NT2/D1 (cell line): ENCODE measurements around the gene HIRA.

Experiments
- DNase-seq: peaks from one replicate; pipeline ENCODE4 v3.0.0-alpha.2; 2011; ENCODE audit warnings: low read depth, low spot score
- H3K27me3 ChIP-seq: 2 replicates; pipeline ENCODE4 v1.6.0; 2011; ENCODE audit warnings: mild to moderate bottlenecking; ENCODE audit not compliant: insufficient read length, insufficient read depth
- H3K36me3 ChIP-seq: 2 replicates; pipeline ENCODE4 v1.6.1; 2011; ENCODE audit warnings: mild to moderate bottlenecking, low read length, mixed read lengths; ENCODE audit not compliant: insufficient read depth, insufficient read length
- H3K4me1 ChIP-seq: 2 replicates; pipeline ENCODE4 v1.5.1; 2011; ENCODE audit not compliant: insufficient read depth, insufficient read length
- H3K4me3 ChIP-seq: 2 replicates; pipeline ENCODE4 v1.5.1; 2011; ENCODE audit warnings: low read depth; ENCODE audit not compliant: insufficient read length
- H3K9ac ChIP-seq: 2 replicates; pipeline ENCODE4 v1.6.0; 2011; ENCODE audit warnings: low read depth; ENCODE audit not compliant: insufficient read length
- H3K9me3 ChIP-seq: 2 replicates; pipeline ENCODE4 v1.5.1; 2011; ENCODE audit warnings: mild to moderate bottlenecking, low read length; ENCODE audit not compliant: insufficient read depth
- SUZ12 ChIP-seq: IDR thresholded peaks from 2 replicates; pipeline ENCODE4 v1.6.1; 2011; ENCODE audit not compliant: insufficient read length, insufficient read depth; ENCODE audit errors: extremely low read depth
- YY1 ChIP-seq: IDR thresholded peaks from 2 replicates; pipeline ENCODE4 v1.6.1; 2011; ENCODE audit not compliant: insufficient read length, insufficient read depth
- ZNF274 ChIP-seq: IDR thresholded peaks from 2 replicates; pipeline ENCODE4 v1.6.1; 2011; ENCODE audit warnings: mild to moderate bottlenecking, low read depth, low read length

Gene HIRA

GRCh38 chr22:19387575-19387974, 44.0 kb downstream of the HIRA start:
- TF ChIP-seq ZNF274 (no peak), SUZ12 (no peak), YY1 (no peak)
- no peak overlapping the region for H3K4me3 ChIP-seq
- H3K27me3 ChIP-seq, result no peaks in the 10 kb centered on the region
- H3K9me3 ChIP-seq, result no peaks in the 10 kb centered on the region
- no peak for DNase-seq
- H3K36me3 ChIP-seq, result peaks cover 93% of the 10 kb centered on the region
- no peaks in the 10 kb centered on the region for H3K4me1 ChIP-seq
- no peak overlapping the region for H3K9ac ChIP-seq

DNA sequence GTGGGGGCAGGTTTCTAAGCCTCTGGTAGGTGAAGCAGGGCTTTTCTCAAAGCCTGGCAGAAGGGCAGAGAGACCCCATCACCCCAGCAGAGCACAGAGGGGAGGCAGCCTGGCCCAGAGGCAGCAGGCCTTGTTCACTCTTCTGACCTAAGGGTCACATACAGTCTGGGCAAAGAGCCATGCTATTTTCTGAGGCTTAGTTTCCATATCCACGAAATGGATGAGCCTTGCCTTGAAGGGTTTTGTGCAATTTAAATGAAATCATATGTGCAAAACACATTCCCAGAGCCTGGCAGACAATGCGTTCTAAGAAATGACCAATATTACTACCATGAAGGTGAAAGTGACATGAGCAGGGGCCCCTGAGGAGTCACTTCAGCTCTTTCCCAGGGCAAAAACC, 44.5 kb downstream of the HIRA start:
- TF ChIP-seq ZNF274, result no peak
- TF ChIP-seq SUZ12, result no peak
- no peak for TF ChIP-seq YY1
- H3K36me3 ChIP-seq, result peaks cover 93% of the 10 kb centered on the region
- H3K9me3 ChIP-seq, result no peaks in the 10 kb centered on the region

GRCh38 chr22:19386248-19386647, 45.3 kb downstream of the HIRA start:
- H3K9me3 ChIP-seq, result no peaks in the 10 kb centered on the region
- H3K36me3 ChIP-seq, result peaks cover 89% of the 10 kb centered on the region
- H3K27me3 ChIP-seq, result no peaks in the 10 kb centered on the region
- H3K4me1 ChIP-seq, result no peaks in the 10 kb centered on the region
- no peak for DNase-seq
- TF ChIP-seq YY1 (no peak), SUZ12 (no peak), ZNF274 (no peak)
- H3K9ac ChIP-seq, result no peak overlapping the region
- no peak overlapping the region for H3K4me3 ChIP-seq

More for the DNA sequence above, 44.5 kb downstream of the HIRA start:
- Histone ChIP-seq H3K27me3 (no peaks in the 10 kb centered on the region), H3K4me1 (no peaks in the 10 kb centered on the region), H3K9ac (no peak overlapping the region), H3K4me3 (no peak overlapping the region)
- no peak for DNase-seq

- no peak for DNase-seq
- Histone ChIP-seq H3K27me3 (no peaks in the 10 kb centered on the region), H3K36me3 (peaks cover 81% of the 10 kb centered on the region), H3K4me3 (no peak overlapping the region), H3K4me1 (no peaks in the 10 kb centered on the region), H3K9me3 (no peaks in the 10 kb centered on the region), H3K9ac (no peak overlapping the region)
- TF ChIP-seq YY1 (no peak), SUZ12 (no peak), ZNF274 (no peak)
Measured at GRCh38 chr22:19385221-19385906, 46.2 kb downstream of the HIRA start.

- Histone ChIP-seq H3K9ac (no peak overlapping the region), H3K4me1 (no peaks in the 10 kb centered on the region), H3K27me3 (no peaks in the 10 kb centered on the region), H3K4me3 (no peak overlapping the region), H3K9me3 (no peaks in the 10 kb centered on the region), H3K36me3 (peaks cover 68% of the 10 kb centered on the region)
- no peak for DNase-seq
- TF ChIP-seq YY1 (no peak), ZNF274 (no peak), SUZ12 (no peak)
Measured at GRCh38 chr22:19383292-19383691, 48.2 kb downstream of the HIRA start.

DNA sequence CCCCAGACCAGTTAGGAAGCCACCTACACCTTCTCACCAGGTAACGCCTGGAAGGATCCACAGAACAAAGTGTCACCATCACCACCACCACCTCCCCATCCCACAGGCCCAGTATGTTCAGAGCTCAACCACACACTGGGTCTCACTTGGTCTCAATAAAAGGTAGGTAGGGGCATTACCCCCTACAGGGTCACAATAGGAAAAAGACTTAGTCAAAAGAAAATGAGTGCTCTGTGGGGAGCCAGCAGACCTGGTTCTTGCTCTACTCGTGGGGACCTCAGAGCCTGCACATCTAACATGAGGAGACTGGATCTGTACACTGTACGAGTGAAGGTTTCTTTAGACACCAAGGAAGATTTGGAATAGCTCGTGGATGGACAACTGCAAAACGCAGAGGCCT, 49.3 kb downstream of the HIRA start:
- no peak overlapping the region for H3K9ac ChIP-seq
- H3K27me3 ChIP-seq, result no peaks in the 10 kb centered on the region
- H3K9me3 ChIP-seq, result no peaks in the 10 kb centered on the region
- H3K4me1 ChIP-seq, result no peaks in the 10 kb centered on the region
- DNase-seq, result no peak
- TF ChIP-seq YY1, result no peak
- TF ChIP-seq SUZ12, result no peak
- no peak for TF ChIP-seq ZNF274
- H3K4me3 ChIP-seq, result no peak overlapping the region
- peaks cover 66% of the 10 kb centered on the region for H3K36me3 ChIP-seq

DNA sequence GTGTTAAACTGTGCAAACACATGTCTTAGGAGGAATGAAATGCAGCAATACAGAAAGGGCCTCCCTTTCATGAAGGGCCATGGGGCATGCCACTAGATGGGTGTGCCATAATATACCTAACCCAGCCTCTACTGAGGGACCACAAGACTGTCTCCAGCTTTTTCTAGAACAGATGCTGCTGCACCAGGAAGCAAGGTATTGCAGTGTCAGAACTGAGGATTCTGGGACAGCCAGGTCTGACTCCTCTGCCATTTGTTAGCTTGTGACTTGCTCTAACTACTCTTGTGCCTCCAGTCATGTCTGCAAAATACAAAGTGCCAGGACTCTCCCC, 53.2 kb downstream of the HIRA start:
- Histone ChIP-seq H3K36me3 (peaks cover 65% of the 10 kb centered on the region), H3K4me1 (no peaks in the 10 kb centered on the region), H3K27me3 (no peaks in the 10 kb centered on the region), H3K9ac (no peak overlapping the region), H3K9me3 (no peaks in the 10 kb centered on the region), H3K4me3 (no peak overlapping the region)
- TF ChIP-seq SUZ12 (no peak), YY1 (no peak), ZNF274 (no peak)
- no peak for DNase-seq
